Measurements from ENCODE around the gene GNAI1. TPM values are rescaled to one million over a fixed set of nuclear protein-coding genes. Genes with fewer than 3 reads are reported as not detected.

GNAI1 gene
- total and polyA plus RNA-seq, 2 donors (not counting 1 experiment from before 2014, with no cell fraction given), result not detected

- H3K4me3 Mint-ChIP-seq, result no peak overlapping the region
- H2AFZ ChIP-seq (ENCODE audit: insufficient read depth, low read depth, low read length, poor library complexity, severe bottlenecking), result no peak overlapping the region
- no peak overlapping the region for H3K27ac ChIP-seq (ENCODE audit: low read length in 2 of 2)
- no peaks in the 10 kb centered on the region for H3K9me3 Mint-ChIP-seq (ENCODE audit: insufficient read depth)
- H4K20me1 ChIP-seq (ENCODE audit: control insufficient read depth, insufficient read depth, low read length, poor library complexity, severe bottlenecking), result no peaks in the 10 kb centered on the region
- no peak for DNase-seq
- H3K27ac Mint-ChIP-seq, result no peak overlapping the region
- POLR2A ChIA-PET, result no interaction called here
- no peak for ATAC-seq (ENCODE audit: low read depth)
- CTCF ChIA-PET, result no interaction called here
- no peak for TF ChIP-seq EZH2 (IDR thresholded peaks at IDR 0.05; ENCODE audit: borderline replicate concordance, insufficient read depth, low read depth, low read length, poor library complexity, severe bottlenecking)
- WGBS (ENCODE audit: insufficient coverage), result no CpG with 5 or more reads among the region's 2 CpGs
- H3K36me3 ChIP-seq (replicated peaks in 1 of 2; ENCODE audit: control extremely low read depth in 1 of 2, control insufficient read depth in 1 of 2, extremely low read depth in 1 of 2, insufficient read depth in 2 of 2, low read length in 1 of 2), result no peaks in the 10 kb centered on the region
- no peak overlapping the region for H3K9ac ChIP-seq (ENCODE audit: low read length)
- no peaks in the 10 kb centered on the region for H3K27me3 Mint-ChIP-seq
- H3K9me3 ChIP-seq (ENCODE audit: control extremely low read depth in 1 of 3, control insufficient read depth in 2 of 3, insufficient read depth in 1 of 3, low read length in 2 of 3), result peaks cover 0 to 1% (median 0%) of the 10 kb centered on the region in 3 donors
- H3K27me3 ChIP-seq (replicated peaks in 1 of 4; ENCODE audit: control extremely low read depth in 1 of 4, control insufficient read depth in 3 of 4, insufficient read depth in 4 of 4, low read length in 3 of 4), result no peaks in the 10 kb centered on the region
- H3K79me2 ChIP-seq (ENCODE audit: control insufficient read depth, insufficient read depth, low read length), result no peaks in the 10 kb centered on the region
- no peaks in the 10 kb centered on the region for H3K4me1 Mint-ChIP-seq
- H3K4me2 ChIP-seq (replicated peaks; ENCODE audit: low read depth, low read length, poor library complexity, severe bottlenecking), result no peak overlapping the region
- H3K4me3 ChIP-seq (ENCODE audit: control extremely low read depth in 1 of 5, extremely low read depth in 1 of 5, insufficient read depth in 1 of 5, low read depth in 2 of 5, low read length in 4 of 5), result no peak overlapping the region
- H3K4me1 ChIP-seq (ENCODE audit: control insufficient read depth in 2 of 2, insufficient read depth in 2 of 2, low read length in 2 of 2), result no peaks in the 10 kb centered on the region
- intact Hi-C loops (cut with micrococcal nuclease), result no loop called here
Measured at GRCh38 chr7:80097756-80098155, 36.9 kb upstream of the GNAI1 start.

- Histone ChIP-seq H3K4me3 (ENCODE audit: control extremely low read depth in 1 of 5, extremely low read depth in 1 of 5, insufficient read depth in 1 of 5, low read depth in 2 of 5, low read length in 4 of 5) (no peak overlapping the region), H3K27ac (ENCODE audit: low read length in 2 of 2) (no peak overlapping the region), H3K9ac (ENCODE audit: low read length) (no peak overlapping the region), H3K9me3 (ENCODE audit: control extremely low read depth in 1 of 3, control insufficient read depth in 2 of 3, insufficient read depth in 1 of 3, low read length in 2 of 3) (peaks cover 0 to 1% (median 0%) of the 10 kb centered on the region in 3 donors), H3K4me1 (ENCODE audit: control insufficient read depth in 2 of 2, insufficient read depth in 2 of 2, low read length in 2 of 2) (no peaks in the 10 kb centered on the region), H3K4me2 (replicated peaks; ENCODE audit: low read depth, low read length, poor library complexity, severe bottlenecking) (no peak overlapping the region), H3K79me2 (ENCODE audit: control insufficient read depth, insufficient read depth, low read length) (no peaks in the 10 kb centered on the region), H4K20me1 (ENCODE audit: control insufficient read depth, insufficient read depth, low read length, poor library complexity, severe bottlenecking) (no peaks in the 10 kb centered on the region), H3K27me3 (replicated peaks in 1 of 4; ENCODE audit: control extremely low read depth in 1 of 4, control insufficient read depth in 3 of 4, insufficient read depth in 4 of 4, low read length in 3 of 4) (no peaks in the 10 kb centered on the region), H2AFZ (ENCODE audit: insufficient read depth, low read depth, low read length, poor library complexity, severe bottlenecking) (no peak overlapping the region), H3K36me3 (replicated peaks in 1 of 2; ENCODE audit: control extremely low read depth in 1 of 2, control insufficient read depth in 1 of 2, extremely low read depth in 1 of 2, insufficient read depth in 2 of 2, low read length in 1 of 2) (no peaks in the 10 kb centered on the region)
- ATAC-seq (ENCODE audit: low read depth), result no peak
- H3K27me3 Mint-ChIP-seq, result no peaks in the 10 kb centered on the region
- ChIA-PET POLR2A (no interaction called here), CTCF (no interaction called here)
- no peak for TF ChIP-seq CTCF (IDR thresholded peaks at IDR 0.05)
- no peak for TF ChIP-seq EZH2 (IDR thresholded peaks at IDR 0.05; ENCODE audit: borderline replicate concordance, insufficient read depth, low read depth, low read length, poor library complexity, severe bottlenecking)
- intact Hi-C loops (cut with micrococcal nuclease), result no loop called here
- no peak for DNase-seq
- H3K9me3 Mint-ChIP-seq (ENCODE audit: insufficient read depth), result no peaks in the 10 kb centered on the region
- no peak overlapping the region for H3K27ac Mint-ChIP-seq
- 98% methylated on average over 6 of the region's 6 CpGs for WGBS (ENCODE audit: insufficient coverage)
- no peaks in the 10 kb centered on the region for H3K4me1 Mint-ChIP-seq
- H3K4me3 Mint-ChIP-seq, result no peak overlapping the region
Measured at GRCh38 chr7:80098795-80099194, 35.8 kb upstream of the GNAI1 start.

Data from B cell (primary cell).